Colonic mucosa (tissue), 4 donors: ENCODE data around the gene SMG7. TPM values are rescaled to one million over a fixed set of nuclear protein-coding genes. Genes with fewer than 3 reads are reported as not detected.

Experiments used
- DNase-seq: peaks from one replicate; pipeline ENCODE4 v3.0.0-alpha.2; 2020
- H3K27ac ChIP-seq: fragments of 200-600 bp; one replicate; pipeline ENCODE4 v1.8.0; 2021
- H3K27me3 ChIP-seq: fragments of 200-600 bp; one replicate; pipeline ENCODE4 v1.8.0; 2021
- H3K36me3 ChIP-seq: fragments of 200-600 bp; one replicate; pipeline ENCODE4 v1.8.0; 2021
- H3K4me1 ChIP-seq: fragments of 200-600 bp; one replicate; pipeline ENCODE4 v1.8.0; 2021; ENCODE audit warnings: mild to moderate bottlenecking
- H3K4me3 ChIP-seq: fragments of 200-600 bp; one replicate; pipeline ENCODE4 v1.8.0; 2021
- H3K9ac ChIP-seq, 2 donors: one replicate each; pipeline ENCODE4 v1.7.0; 2013; ENCODE audit warnings: control low read depth in 2 of 2, low read depth in 2 of 2, low read length in 2 of 2
- H3K9me3 ChIP-seq: fragments of 200-600 bp; one replicate; pipeline ENCODE4 v1.8.0; 2021
- CTCF ChIP-seq: fragments of 200-600 bp; IDR thresholded peaks from one replicate; pipeline ENCODE4 v1.8.0; 2022; ENCODE audit warnings: antibody characterized with exemption, mild to moderate bottlenecking
- intact Hi-C: fragments of 100-400 bp; cut with DNase I; formaldehyde crosslinking; loops from one replicate; pipeline ENCODE4 v1.14.1; 2022
- total RNA-seq, 2 donors: library from RNA; stranded (reverse); fragmentation: NEBNext Ultra II Directional in 1 of 2; extraction: Animal tissue kit (Norgen Biotek cat#: 25700) in 1 of 2; gene quantifications; one replicate each; pipeline ENCODE4 v1.2.1, GENCODE V29; 2021
- donor health status: healthy.
- donor health status: DM: no; HTN: no; CAD: no.
- donor health status: DM: no; HTN: no; CAD: no.

The SMG7 gene
- total RNA-seq, 2 donors from 2014 or later = 55.2 to 57.1 TPM

GRCh38 chr1:183568176-183569021 is 96.1 kb downstream of the SMG7 start:
- no peak for DNase-seq
- H3K27ac ChIP-seq = no peak overlapping the region

DNA sequence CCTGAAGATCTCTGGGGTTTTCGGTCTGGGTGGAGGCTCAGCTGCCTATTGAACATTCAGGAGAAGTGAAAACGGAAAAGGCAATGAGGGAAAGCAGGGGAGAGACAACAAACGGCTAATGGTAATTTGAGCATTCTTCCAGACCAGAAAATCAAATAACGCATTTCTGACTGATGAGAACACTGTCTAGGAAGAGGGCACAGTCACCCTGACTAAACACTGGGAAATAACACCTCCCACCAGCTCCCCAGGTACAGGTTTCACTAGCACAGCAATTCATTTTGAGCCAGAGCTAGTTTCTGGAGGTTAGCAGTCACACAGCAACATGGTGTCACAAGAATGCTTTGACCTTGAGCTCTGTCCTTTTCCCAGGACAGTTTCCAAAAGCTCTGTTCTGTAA is 96.8 kb downstream of the SMG7 start:
- no peak for TF ChIP-seq CTCF
- H3K36me3 ChIP-seq = no peaks in the 10 kb centered on the region
- H3K4me1 ChIP-seq = no peaks in the 10 kb centered on the region
- intact Hi-C loops = no loop called here
- H3K9me3 ChIP-seq = no peaks in the 10 kb centered on the region
- DNase-seq = no peak
- H3K4me3 ChIP-seq = no peak overlapping the region
- H3K27me3 ChIP-seq = no peaks in the 10 kb centered on the region
- H3K27ac ChIP-seq = no peak overlapping the region
- no peak overlapping the region for H3K9ac ChIP-seq

More at GRCh38 chr1:183568176-183569021, 96.1 kb downstream of the SMG7 start:
- Histone ChIP-seq H3K9ac (no peak overlapping the region), H3K4me3 (no peak overlapping the region), H3K36me3 (no peaks in the 10 kb centered on the region), H3K9me3 (no peaks in the 10 kb centered on the region), H3K27me3 (no peaks in the 10 kb centered on the region), H3K4me1 (no peaks in the 10 kb centered on the region)
- no peak for TF ChIP-seq CTCF
- intact Hi-C loops = no loop called here

GRCh38 chr1:183569801-183570200 is 97.5 kb downstream of the SMG7 start:
- H3K27me3 ChIP-seq = no peaks in the 10 kb centered on the region
- no peak for TF ChIP-seq CTCF
- H3K36me3 ChIP-seq = no peaks in the 10 kb centered on the region
- intact Hi-C loops = no loop called here
- DNase-seq = no peak
- H3K9me3 ChIP-seq = no peaks in the 10 kb centered on the region
- no peak overlapping the region for H3K4me3 ChIP-seq
- no peaks in the 10 kb centered on the region for H3K4me1 ChIP-seq
- H3K9ac ChIP-seq = no peak overlapping the region
- no peak overlapping the region for H3K27ac ChIP-seq

DNA sequence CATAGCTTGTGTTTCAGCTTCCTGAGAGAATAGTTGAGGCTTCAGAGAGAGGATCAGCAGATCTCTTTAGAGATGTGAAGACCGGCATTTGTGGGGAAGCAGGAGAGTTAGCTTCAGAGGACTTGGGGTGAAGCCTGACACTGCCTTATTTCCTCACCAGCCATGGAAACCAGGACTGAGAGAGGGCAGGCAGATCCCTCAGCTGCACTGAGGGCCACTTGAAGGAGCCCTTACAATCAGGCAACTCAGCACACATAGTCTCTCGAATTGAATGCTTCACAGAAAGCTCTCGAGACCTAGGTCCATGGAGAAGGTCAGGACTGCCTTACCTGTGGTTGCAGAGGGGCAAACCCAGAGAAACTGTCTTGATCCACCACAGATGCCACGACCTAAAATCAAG is 98.2 kb downstream of the SMG7 start:
- DNase-seq = no peak
- intact Hi-C loops = no loop called here
- no peaks in the 10 kb centered on the region for H3K4me1 ChIP-seq
- no peak overlapping the region for H3K9ac ChIP-seq
- H3K27ac ChIP-seq = no peak overlapping the region
- TF ChIP-seq CTCF = no peak
- no peaks in the 10 kb centered on the region for H3K36me3 ChIP-seq
- H3K27me3 ChIP-seq = no peaks in the 10 kb centered on the region
- H3K4me3 ChIP-seq = no peak overlapping the region
- no peaks in the 10 kb centered on the region for H3K9me3 ChIP-seq

- Histone ChIP-seq H3K9ac (no peak overlapping the region), H3K36me3 (no peaks in the 10 kb centered on the region), H3K27me3 (no peaks in the 10 kb centered on the region), H3K4me1 (no peaks in the 10 kb centered on the region), H3K27ac (no peak overlapping the region), H3K4me3 (no peak overlapping the region), H3K9me3 (no peaks in the 10 kb centered on the region)
- TF ChIP-seq CTCF = no peak
- intact Hi-C loops = no loop called here
- no peak for DNase-seq
Observed at GRCh38 chr1:183571678-183572268, 99.5 kb downstream of the SMG7 start.
